Activated T-helper 1 cell treated with Interleukin-2 at 50 U/mL for 16 hours (primary cell): ENCODE data around the gene SEC14L3.

Experiments used
- DNase-seq: peaks from one replicate; pipeline ENCODE4 v3.0.0-alpha.2; 2020; ENCODE audit warnings: low read depth

Gene SEC14L3

DNA sequence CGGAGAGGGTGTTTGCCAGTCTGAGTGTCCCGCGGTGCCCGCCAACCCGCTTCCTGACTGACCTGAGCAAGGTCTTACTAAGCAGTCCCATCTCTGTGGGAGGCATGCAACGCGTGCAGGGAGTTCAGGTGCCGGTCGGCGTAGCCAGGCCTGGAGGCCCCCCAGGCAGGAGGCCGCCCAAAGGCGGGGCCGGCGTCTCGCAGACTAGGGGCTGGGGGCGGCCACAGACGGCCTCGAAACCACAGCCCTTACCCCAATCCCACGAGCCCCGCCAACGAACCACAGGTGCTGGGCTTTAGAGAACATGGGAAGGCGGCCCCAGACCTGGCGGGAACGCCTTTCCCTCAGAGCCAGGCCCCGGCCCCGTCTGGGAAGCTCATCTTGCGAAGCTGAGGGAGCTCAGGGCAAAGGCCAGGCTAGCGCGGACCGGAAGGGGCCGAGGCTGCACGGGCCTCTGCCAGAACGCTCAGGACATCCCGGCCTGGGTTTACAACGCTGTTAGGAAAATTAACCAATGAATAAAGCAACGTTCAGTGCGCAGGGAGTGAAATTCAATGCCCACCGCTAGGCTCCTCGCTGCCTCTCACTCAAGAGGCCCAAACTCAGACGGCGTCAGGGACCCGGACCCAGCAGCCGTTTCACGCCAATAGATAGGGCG is 48.4 kb downstream of the SEC14L3 start:
- DNase-seq = no peak

GRCh38 chr22:30422481-30423300 is 49.1 kb downstream of the SEC14L3 start:
- DNase-seq = no peak

DNA sequence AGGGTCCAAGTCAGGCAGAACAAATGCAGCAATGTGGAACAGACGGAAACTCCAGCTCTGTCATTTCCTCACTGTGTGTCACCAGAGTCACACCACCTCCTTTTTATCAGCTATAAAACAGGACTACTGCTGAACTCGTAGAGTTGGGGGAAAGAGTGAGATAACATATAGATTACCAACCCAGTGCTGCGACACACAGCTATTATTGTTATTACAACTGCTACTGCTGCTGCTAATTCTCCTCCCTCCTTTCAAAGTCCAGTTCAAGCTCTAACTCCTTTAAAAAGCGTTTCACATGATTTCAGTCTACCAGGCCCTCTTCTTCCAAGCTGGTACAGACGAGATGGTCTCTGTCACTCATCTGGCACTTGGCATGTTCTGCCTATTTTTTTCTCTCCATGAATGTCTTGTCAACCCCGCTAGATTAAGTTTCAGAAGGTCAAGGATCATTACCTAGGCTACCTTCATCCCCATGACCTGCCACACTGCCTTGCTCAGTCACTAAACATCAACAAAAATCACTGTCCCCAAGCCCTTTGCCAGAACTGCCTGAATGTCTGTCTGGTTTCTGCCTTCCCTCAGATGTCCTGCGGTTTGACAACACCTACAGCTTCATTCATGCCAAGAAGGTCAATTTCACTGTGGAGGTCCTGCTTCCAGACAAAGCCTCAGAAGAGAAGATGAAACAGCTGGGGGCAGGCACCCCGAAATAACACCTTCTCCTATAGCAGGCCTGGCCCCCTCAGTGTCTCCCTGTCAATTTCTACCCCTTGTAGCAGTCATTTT is 49.9 kb downstream of the SEC14L3 start:
- DNase-seq = no peak

- no peak for DNase-seq
Observed at GRCh38 chr22:30420347-30421125, 51.3 kb downstream of the SEC14L3 start.

- no peak for DNase-seq
Observed at GRCh38 chr22:30416837-30417236, 55.0 kb downstream of the SEC14L3 start.

GRCh38 chr22:30416403-30416802 is 55.4 kb downstream of the SEC14L3 start:
- DNase-seq = no peak

- DNase-seq = no peak
Observed at GRCh38 chr22:30414525-30415047, 57.2 kb downstream of the SEC14L3 start.

GRCh38 chr22:30413745-30414524 is 57.9 kb downstream of the SEC14L3 start:
- no peak for DNase-seq

- no peak for DNase-seq
Observed at GRCh38 chr22:30413001-30413400, 58.8 kb downstream of the SEC14L3 start.

DNA sequence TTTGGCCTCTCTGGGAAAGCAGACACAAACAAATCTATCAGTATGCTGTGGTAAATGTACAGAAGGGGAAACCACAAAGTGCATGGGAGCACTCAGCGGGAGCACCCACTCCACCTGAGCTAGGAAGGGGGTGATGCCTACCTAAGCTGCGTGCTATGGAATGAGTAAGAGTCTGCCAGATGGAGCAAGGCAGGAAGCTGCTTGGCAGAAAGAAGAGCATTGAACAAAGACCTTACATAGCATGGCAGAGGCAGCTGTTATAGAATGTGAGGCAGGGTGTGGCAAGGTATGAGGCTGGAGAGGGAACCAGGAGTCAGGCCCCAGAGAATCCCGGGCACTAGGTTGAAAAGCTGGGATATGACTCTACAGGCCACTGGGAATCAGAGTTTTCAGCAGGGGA is 60.0 kb downstream of the SEC14L3 start:
- DNase-seq = no peak
